Measurements from ENCODE around the gene TEX9. TPM values are rescaled to one million over a fixed set of nuclear protein-coding genes. Genes with fewer than 3 reads are reported as not detected.
"Not testable (repeated sequence)": the region's sequence is repeated elsewhere in the genome, so short reads cannot be mapped to it uniquely, and the experiment has no call there.

The TEX9 gene
- total RNA-seq = 2.9 and 3.9 TPM in 2 replicates

DNA sequence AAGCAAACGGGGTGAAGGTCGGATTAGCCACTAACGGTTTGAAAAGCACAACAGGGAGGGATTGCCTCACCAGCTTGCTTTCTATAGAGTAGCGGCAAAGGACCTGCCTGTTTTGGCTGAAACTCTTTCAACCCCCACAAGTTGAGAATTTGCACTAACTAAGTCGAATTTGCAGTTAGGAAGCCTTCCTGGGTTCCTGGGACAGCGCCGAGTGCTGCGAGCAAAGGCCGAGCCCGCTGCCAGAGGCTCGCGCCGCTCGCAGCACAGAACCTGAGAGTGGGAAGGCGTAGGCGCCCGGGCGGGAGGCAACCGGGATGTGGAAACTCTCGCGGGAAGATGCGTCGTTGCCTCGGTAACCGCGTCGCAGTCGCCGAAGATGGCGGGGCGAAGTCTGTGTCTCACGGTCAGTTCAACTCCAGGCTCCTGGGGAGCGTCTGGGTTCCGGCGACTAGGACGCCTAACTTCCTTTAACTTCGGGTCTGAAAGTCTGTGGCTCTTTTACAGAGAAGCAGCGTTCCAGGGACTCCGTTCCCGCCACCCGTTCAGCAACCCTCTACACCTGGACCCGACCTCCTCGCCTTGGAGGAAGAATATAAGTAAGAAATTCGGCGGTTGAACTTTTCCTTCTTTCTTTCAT is at the start of gene TEX9:
Gene TEX9, plus strand, starts transcription at position 352 of the 637 bp plus-strand sequence. Its CDS starts 25 bp downstream, at position 377.
- TF ChIP-seq, protein P1, sequence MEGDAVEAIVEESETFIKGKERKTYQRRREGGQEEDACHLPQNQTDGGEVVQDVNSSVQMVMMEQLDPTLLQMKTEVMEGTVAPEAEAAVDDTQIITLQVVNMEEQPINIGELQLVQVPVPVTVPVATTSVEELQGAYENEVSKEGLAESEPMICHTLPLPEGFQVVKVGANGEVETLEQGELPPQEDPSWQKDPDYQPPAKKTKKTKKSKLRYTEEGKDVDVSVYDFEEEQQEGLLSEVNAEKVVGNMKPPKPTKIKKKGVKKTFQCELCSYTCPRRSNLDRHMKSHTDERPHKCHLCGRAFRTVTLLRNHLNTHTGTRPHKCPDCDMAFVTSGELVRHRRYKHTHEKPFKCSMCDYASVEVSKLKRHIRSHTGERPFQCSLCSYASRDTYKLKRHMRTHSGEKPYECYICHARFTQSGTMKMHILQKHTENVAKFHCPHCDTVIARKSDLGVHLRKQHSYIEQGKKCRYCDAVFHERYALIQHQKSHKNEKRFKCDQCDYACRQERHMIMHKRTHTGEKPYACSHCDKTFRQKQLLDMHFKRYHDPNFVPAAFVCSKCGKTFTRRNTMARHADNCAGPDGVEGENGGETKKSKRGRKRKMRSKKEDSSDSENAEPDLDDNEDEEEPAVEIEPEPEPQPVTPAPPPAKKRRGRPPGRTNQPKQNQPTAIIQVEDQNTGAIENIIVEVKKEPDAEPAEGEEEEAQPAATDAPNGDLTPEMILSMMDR (IDR thresholded peaks at IDR 0.05; ENCODE audit: insufficient read depth, low read depth, low read length) = no peak
- peak within 1 kb of the TSS; percentile 74 for H3K4me3 ChIP-seq (ENCODE audit: low read depth, low read length)
- DNase-seq (ENCODE audit: low read depth) = peak; percentile 82

- H3K4me3 ChIP-seq (ENCODE audit: low read depth, low read length) = peak overlapping the region; percentile 25
- not testable (repeated sequence) for DNase-seq (ENCODE audit: low read depth)
Observed at GRCh38 chr15:56316561-56316960, 48.7 kb upstream of the TEX9 start.

GRCh38 chr15:56320316-56320715 is 44.9 kb upstream of the TEX9 start:
- DNase-seq (ENCODE audit: low read depth) = no peak
- H3K4me3 ChIP-seq (ENCODE audit: low read depth, low read length) = no peak overlapping the region
- TF ChIP-seq, protein P1 (IDR thresholded peaks at IDR 0.05; ENCODE audit: insufficient read depth, low read depth, low read length) = no peak

- no peak for DNase-seq (ENCODE audit: low read depth)
- no peak overlapping the region for H3K4me3 ChIP-seq (ENCODE audit: low read depth, low read length)
- TF ChIP-seq, protein P1 (IDR thresholded peaks at IDR 0.05; ENCODE audit: insufficient read depth, low read depth, low read length) = no peak
Observed at GRCh38 chr15:56320861-56321260, 44.4 kb upstream of the TEX9 start.

- TF ChIP-seq, protein P1 (IDR thresholded peaks at IDR 0.05; ENCODE audit: insufficient read depth, low read depth, low read length) = no peak
- no peak for DNase-seq (ENCODE audit: low read depth)
- H3K4me3 ChIP-seq (ENCODE audit: low read depth, low read length) = no peak overlapping the region
Observed at GRCh38 chr15:56322444-56322843, 42.8 kb upstream of the TEX9 start.

- no peak for DNase-seq (ENCODE audit: low read depth)
- TF ChIP-seq, protein P1 (IDR thresholded peaks at IDR 0.05; ENCODE audit: insufficient read depth, low read depth, low read length) = no peak
- H3K4me3 ChIP-seq (ENCODE audit: low read depth, low read length) = no peak overlapping the region
Observed at GRCh38 chr15:56323435-56323834, 41.8 kb upstream of the TEX9 start.

DNA sequence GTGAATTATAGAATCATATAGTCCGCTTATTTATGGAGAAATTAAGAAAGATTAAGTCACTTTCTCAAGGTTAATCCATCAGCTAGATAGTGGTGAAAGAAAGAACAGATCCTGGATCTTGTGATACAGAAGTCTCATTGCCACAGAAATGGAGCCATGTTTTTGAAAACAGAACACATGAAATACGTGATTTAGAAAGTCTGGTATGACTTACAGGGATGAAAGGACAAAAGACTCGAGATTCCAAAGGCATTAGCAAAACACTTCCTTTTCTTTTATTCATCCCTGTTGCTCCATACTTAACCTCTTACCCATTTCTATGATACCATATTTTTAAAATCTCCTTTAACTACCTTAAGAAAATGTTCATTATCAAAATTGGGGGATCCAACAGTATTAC is 40.0 kb upstream of the TEX9 start:
- DNase-seq (ENCODE audit: low read depth) = peak; percentile 12
- TF ChIP-seq, protein P1 (IDR thresholded peaks at IDR 0.05; ENCODE audit: insufficient read depth, low read depth, low read length) = no peak
- H3K4me3 ChIP-seq (ENCODE audit: low read depth, low read length) = no peak overlapping the region
